HEK293 (cell line): Measurements from ENCODE around the gene TEAD4.

ENCODE experiments used
- CTCF ChIA-PET: fragments of 350-600 bp; formaldehyde crosslinking; extraction: SDS; loops from one replicate; lab custom pipeline; 2021; ENCODE audit warnings: antibody characterized with exemption; lab: Yijun Ruan, JAX
- POLR2A ChIA-PET: fragments of 300-600 bp; formaldehyde crosslinking; extraction: SDS; loops from one replicate; lab custom pipeline; 2020; ENCODE audit warnings: antibody characterized with exemption, inconsistent platforms; lab: Yijun Ruan, JAX
- H3K27ac ChIP-seq: fragments of 200-500 bp; sonication (Bioruptor generic); 2 replicates; pipeline ENCODE4 v1.5.1; 2014; ENCODE audit warnings: low read depth, low read length, control low read depth, inconsistent platforms; ENCODE audit errors: extremely low read depth
- H3K36me3 ChIP-seq, 2 experiments: fragments of 200-500 bp in 1 of 2; sonication (Bioruptor generic) in 1 of 2; 1 replicate in 1 of 2; 2 replicates in 1 of 2; pipeline ENCODE4 v1.5.1; 2014 to 2017; ENCODE audit warnings: inconsistent platforms in 2 of 2, low read length in 2 of 2; ENCODE audit not compliant: control insufficient read depth in 2 of 2, insufficient read depth in 1 of 2
- H3K4me1 ChIP-seq: fragments of 200-500 bp; sonication (Bioruptor generic); 2 replicates; pipeline ENCODE4 v1.5.1; 2014; ENCODE audit warnings: mild to moderate bottlenecking, low read length, inconsistent platforms; ENCODE audit not compliant: control insufficient read depth, insufficient read depth
- H3K4me3 ChIP-seq: 2 replicates; pipeline ENCODE4 v1.5.1; 2011; ENCODE audit warnings: low read depth, mild to moderate bottlenecking, control low read depth, low read length, moderate library complexity
- H3K9me3 ChIP-seq: fragments of 200-500 bp; sonication (Bioruptor generic); 2 replicates; pipeline ENCODE4 v1.5.1; 2014; ENCODE audit warnings: low read depth, low read length, inconsistent platforms; ENCODE audit not compliant: control insufficient read depth, insufficient read depth
- GLI4 ChIP-seq: fragments of 450-650 bp; formaldehyde crosslinking; IDR thresholded peaks from 2 replicates; pipeline ENCODE4 v1.5.1; 2016; ENCODE audit warnings: missing biosample characterization, missing genetic modification characterization
- HOXD13 ChIP-seq: sonication (generic); formaldehyde crosslinking; IDR thresholded peaks from 2 replicates; pipeline ENCODE4 v1.8.0; 2022; ENCODE audit warnings: missing genetic modification reagents, borderline replicate concordance
- KLF1 ChIP-seq: fragments of 450-650 bp; formaldehyde crosslinking; IDR thresholded peaks from 2 replicates; pipeline ENCODE4 v1.5.1; 2016; ENCODE audit warnings: missing biosample characterization, missing genetic modification characterization
- SALL2 ChIP-seq: fragments of 450-650 bp; formaldehyde crosslinking; IDR thresholded peaks from 2 replicates; pipeline ENCODE4 v1.5.0; 2017; ENCODE audit warnings: missing biosample characterization, mild to moderate bottlenecking, missing genetic modification characterization, borderline replicate concordance
- WT1 ChIP-seq: fragments of 450-650 bp; formaldehyde crosslinking; IDR thresholded peaks from 2 replicates; pipeline ENCODE4 v1.5.1; 2016; ENCODE audit warnings: missing biosample characterization, missing genetic modification characterization
- ZIC2 ChIP-seq: fragments of 450-650 bp; formaldehyde crosslinking; IDR thresholded peaks from 2 replicates; pipeline ENCODE4 v1.5.1; 2016; ENCODE audit warnings: missing biosample characterization, missing genetic modification characterization
- ZNF16 ChIP-seq: fragments of 450-650 bp; formaldehyde crosslinking; IDR thresholded peaks from 2 replicates; pipeline ENCODE4 v1.5.1; 2016; ENCODE audit warnings: low read depth, missing biosample characterization, missing genetic modification characterization
- ZNF416 ChIP-seq: fragments of 450-650 bp; formaldehyde crosslinking; IDR thresholded peaks from 2 replicates; pipeline ENCODE4 v1.5.1; 2016; ENCODE audit warnings: missing biosample characterization, missing genetic modification characterization
- ZNF433 ChIP-seq: fragments of 450-650 bp; formaldehyde crosslinking; IDR thresholded peaks from 2 replicates; pipeline ENCODE4 v1.5.1; 2016; ENCODE audit warnings: missing biosample characterization, missing genetic modification characterization, low read depth
- ZNF48 ChIP-seq: fragments of 450-650 bp; formaldehyde crosslinking; IDR thresholded peaks from 2 replicates; pipeline ENCODE4 v1.5.1; 2016; ENCODE audit warnings: missing biosample characterization, missing genetic modification characterization
- ZSCAN23 ChIP-seq: fragments of 450-650 bp; formaldehyde crosslinking; IDR thresholded peaks from 2 replicates; pipeline ENCODE4 v1.5.1; 2016; ENCODE audit warnings: missing biosample characterization, missing genetic modification characterization
- TF ChIP-seq, protein P1 (sequence below): fragments of 450-650 bp; formaldehyde crosslinking; IDR thresholded peaks from 2 replicates; pipeline ENCODE4 v1.5.1; 2016; ENCODE audit warnings: missing biosample characterization, missing genetic modification characterization, low read depth
- TF ChIP-seq, protein P2 (sequence below): fragments of 450-650 bp; formaldehyde crosslinking; IDR thresholded peaks from 2 replicates; pipeline ENCODE4 v1.5.1; 2017; ENCODE audit warnings: missing biosample characterization, missing genetic modification characterization
- TF ChIP-seq, protein P3 (sequence below): fragments of 450-650 bp; formaldehyde crosslinking; IDR thresholded peaks from 2 replicates; pipeline ENCODE4 v1.5.1; 2016; ENCODE audit warnings: missing biosample characterization, missing genetic modification characterization
- TF ChIP-seq, protein P4 (sequence below): fragments of 450-650 bp; formaldehyde crosslinking; IDR thresholded peaks from 2 replicates; pipeline ENCODE4 v1.5.1; 2016; ENCODE audit warnings: missing biosample characterization, missing genetic modification characterization, low read depth
- TF ChIP-seq, protein P5 (sequence below): fragments of 450-650 bp; formaldehyde crosslinking; IDR thresholded peaks from 2 replicates; pipeline ENCODE4 v1.5.1; 2016; ENCODE audit warnings: missing biosample characterization, missing genetic modification characterization
- TF ChIP-seq, protein P6 (sequence below): fragments of 450-650 bp; formaldehyde crosslinking; IDR thresholded peaks from 2 replicates; pipeline ENCODE4 v1.5.1; 2016; ENCODE audit warnings: missing biosample characterization, missing genetic modification characterization

The TEAD4 gene

DNA sequence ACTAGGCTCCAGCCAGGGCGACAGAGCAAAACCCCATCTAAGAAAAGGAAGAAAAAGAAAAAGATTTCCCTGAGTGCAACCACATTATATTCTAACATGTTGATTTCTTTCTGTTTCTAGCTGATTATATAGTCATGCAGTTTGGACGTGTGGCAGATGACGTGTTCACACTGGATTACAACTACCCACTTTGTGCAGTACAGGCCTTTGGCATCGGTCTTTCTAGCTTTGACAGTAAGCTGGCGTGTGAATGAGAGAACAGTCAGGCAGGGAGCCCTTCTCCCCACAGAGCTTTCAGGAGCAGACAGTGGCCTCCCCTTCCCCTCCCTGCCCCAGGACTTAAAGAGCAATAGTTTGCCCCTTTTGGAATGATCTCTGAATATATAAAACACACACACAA lies 20.0 kb upstream of the TEAD4 start:
- Histone ChIP-seq H3K27ac (no peak overlapping the region), H3K36me3 (peaks cover 16 to 53% of the 10 kb centered on the region in 2 experiments), H3K9me3 (no peaks in the 10 kb centered on the region), H3K4me1 (no peaks in the 10 kb centered on the region), H3K4me3 (no peak overlapping the region)
- CTCF ChIA-PET = interaction anchor here (1.4 kb wide), 1 partner anchor 54 kb away, joined by 4 read pairs; no protein-coding TSS in a partner anchor
- no peak for TF ChIP-seq SALL2 (tag by site-specific recombination)
- TF ChIP-seq, protein P1, sequence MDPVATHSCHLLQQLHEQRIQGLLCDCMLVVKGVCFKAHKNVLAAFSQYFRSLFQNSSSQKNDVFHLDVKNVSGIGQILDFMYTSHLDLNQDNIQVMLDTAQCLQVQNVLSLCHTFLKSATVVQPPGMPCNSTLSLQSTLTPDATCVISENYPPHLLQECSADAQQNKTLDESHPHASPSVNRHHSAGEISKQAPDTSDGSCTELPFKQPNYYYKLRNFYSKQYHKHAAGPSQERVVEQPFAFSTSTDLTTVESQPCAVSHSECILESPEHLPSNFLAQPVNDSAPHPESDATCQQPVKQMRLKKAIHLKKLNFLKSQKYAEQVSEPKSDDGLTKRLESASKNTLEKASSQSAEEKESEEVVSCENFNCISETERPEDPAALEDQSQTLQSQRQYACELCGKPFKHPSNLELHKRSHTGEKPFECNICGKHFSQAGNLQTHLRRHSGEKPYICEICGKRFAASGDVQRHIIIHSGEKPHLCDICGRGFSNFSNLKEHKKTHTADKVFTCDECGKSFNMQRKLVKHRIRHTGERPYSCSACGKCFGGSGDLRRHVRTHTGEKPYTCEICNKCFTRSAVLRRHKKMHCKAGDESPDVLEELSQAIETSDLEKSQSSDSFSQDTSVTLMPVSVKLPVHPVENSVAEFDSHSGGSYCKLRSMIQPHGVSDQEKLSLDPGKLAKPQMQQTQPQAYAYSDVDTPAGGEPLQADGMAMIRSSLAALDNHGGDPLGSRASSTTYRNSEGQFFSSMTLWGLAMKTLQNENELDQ (tag by site-specific recombination) = no peak
- no peak for TF ChIP-seq ZIC2 (tag by site-specific recombination)
- TF ChIP-seq ZNF16 (tag by site-specific recombination) = no peak
- TF ChIP-seq ZNF433 (tag by site-specific recombination) = no peak
- no peak for TF ChIP-seq ZSCAN23 (tag by site-specific recombination)
- POLR2A ChIA-PET = no interaction called here

DNA sequence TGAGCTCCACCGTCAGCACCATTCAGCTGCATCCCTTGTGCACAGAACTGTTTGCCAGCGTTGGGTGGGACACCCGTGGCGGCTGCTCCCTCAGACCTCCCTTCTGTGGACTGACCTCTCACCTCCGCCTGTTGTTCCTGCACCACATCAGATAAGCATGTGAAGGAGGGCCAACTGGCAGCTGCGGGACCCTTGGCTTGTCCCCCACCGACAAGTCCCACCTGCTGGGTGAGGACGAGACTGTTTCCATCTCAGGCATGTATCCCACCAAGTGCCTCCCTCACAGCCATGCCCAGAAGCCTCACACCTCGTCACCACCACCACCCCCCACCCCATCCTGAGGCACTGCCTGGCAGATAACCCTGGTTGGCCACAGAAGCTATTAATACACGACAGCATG lies 18.6 kb upstream of the TEAD4 start:
- TF ChIP-seq, protein P2, sequence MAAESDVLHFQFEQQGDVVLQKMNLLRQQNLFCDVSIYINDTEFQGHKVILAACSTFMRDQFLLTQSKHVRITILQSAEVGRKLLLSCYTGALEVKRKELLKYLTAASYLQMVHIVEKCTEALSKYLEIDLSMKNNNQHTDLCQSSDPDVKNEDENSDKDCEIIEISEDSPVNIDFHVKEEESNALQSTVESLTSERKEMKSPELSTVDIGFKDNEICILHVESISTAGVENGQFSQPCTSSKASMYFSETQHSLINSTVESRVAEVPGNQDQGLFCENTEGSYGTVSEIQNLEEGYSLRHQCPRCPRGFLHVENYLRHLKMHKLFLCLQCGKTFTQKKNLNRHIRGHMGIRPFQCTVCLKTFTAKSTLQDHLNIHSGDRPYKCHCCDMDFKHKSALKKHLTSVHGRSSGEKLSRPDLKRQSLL (tag by site-specific recombination) = no peak
- TF ChIP-seq, protein P3, sequence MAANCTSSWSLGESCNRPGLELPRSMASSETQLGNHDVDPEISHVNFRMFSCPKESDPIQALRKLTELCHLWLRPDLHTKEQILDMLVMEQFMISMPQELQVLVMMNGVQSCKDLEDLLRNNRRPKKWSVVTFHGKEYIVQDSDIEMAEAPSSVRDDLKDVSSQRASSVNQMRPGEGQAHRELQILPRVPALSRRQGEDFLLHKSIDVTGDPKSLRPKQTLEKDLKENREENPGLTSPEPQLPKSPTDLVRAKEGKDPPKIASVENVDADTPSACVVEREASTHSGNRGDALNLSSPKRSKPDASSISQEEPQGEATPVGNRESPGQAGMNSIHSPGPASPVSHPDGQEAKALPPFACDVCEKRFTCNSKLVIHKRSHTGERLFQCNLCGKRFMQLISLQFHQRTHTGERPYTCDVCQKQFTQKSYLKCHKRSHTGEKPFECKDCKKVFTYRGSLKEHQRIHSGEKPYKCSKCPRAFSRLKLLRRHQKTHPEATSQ = no peak
- TF ChIP-seq WT1 (tag by site-specific recombination) (no peak), ZNF416 (no peak), HOXD13 (CRISPR knock-in tag) (no peak), GLI4 (tag by site-specific recombination) (no peak), ZNF48 (tag by site-specific recombination) (no peak), KLF1 (tag by site-specific recombination) (no peak)
- TF ChIP-seq, protein P4, sequence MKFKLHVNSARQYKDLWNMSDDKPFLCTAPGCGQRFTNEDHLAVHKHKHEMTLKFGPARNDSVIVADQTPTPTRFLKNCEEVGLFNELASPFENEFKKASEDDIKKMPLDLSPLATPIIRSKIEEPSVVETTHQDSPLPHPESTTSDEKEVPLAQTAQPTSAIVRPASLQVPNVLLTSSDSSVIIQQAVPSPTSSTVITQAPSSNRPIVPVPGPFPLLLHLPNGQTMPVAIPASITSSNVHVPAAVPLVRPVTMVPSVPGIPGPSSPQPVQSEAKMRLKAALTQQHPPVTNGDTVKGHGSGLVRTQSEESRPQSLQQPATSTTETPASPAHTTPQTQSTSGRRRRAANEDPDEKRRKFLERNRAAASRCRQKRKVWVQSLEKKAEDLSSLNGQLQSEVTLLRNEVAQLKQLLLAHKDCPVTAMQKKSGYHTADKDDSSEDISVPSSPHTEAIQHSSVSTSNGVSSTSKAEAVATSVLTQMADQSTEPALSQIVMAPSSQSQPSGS (tag by site-specific recombination) = no peak
- TF ChIP-seq, protein P5, sequence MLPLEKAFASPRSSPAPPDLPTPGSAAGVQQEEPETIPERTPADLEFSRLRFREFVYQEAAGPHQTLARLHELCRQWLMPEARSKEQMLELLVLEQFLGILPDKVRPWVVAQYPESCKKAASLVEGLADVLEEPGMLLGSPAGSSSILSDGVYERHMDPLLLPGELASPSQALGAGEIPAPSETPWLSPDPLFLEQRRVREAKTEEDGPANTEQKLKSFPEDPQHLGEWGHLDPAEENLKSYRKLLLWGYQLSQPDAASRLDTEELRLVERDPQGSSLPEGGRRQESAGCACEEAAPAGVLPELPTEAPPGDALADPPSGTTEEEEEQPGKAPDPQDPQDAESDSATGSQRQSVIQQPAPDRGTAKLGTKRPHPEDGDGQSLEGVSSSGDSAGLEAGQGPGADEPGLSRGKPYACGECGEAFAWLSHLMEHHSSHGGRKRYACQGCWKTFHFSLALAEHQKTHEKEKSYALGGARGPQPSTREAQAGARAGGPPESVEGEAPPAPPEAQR (tag by site-specific recombination) = no peak
- TF ChIP-seq, protein P6, sequence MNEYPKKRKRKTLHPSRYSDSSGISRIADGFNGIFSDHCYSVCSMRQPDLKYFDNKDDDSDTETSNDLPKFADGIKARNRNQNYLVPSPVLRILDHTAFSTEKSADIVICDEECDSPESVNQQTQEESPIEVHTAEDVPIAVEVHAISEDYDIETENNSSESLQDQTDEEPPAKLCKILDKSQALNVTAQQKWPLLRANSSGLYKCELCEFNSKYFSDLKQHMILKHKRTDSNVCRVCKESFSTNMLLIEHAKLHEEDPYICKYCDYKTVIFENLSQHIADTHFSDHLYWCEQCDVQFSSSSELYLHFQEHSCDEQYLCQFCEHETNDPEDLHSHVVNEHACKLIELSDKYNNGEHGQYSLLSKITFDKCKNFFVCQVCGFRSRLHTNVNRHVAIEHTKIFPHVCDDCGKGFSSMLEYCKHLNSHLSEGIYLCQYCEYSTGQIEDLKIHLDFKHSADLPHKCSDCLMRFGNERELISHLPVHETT (tag by site-specific recombination) = no peak
- H3K4me3 ChIP-seq = no peak overlapping the region
- H3K9me3 ChIP-seq = no peaks in the 10 kb centered on the region
- ChIA-PET POLR2A (no interaction called here), CTCF (interaction anchor here (0.6 to 1.0 kb wide), 4 partner anchors 9 to 334 kb away, joined by 3 to 4 read pairs (median 4); no protein-coding TSS in a partner anchor)
- peaks cover 6 to 41% of the 10 kb centered on the region in 2 experiments; a peak in 2 of 3 replicates for H3K36me3 ChIP-seq
- no peak overlapping the region for H3K27ac ChIP-seq
- H3K4me1 ChIP-seq = no peaks in the 10 kb centered on the region
